Left colon (tissue), 2 donors: ENCODE measurements around the gene SPRR1B. TPM values are rescaled to one million over a fixed set of nuclear protein-coding genes. Genes with fewer than 3 reads are reported as not detected.
"Not testable (repeated sequence)": the region's sequence is repeated elsewhere in the genome, so short reads cannot be mapped to it uniquely, and the experiment has no call there.

Experiments
- ATAC-seq: fragments of 200-7000 bp; cut with Tn5 transposase; one replicate; pipeline ENCODE4 v1.9.1; 2020; ENCODE audit warnings: mild to moderate bottlenecking, moderate library complexity
- DNase-seq, 2 donors: peaks; one replicate each; pipeline ENCODE4 v3.0.0-alpha.2; 2020
- intact Hi-C, 2 donors: fragments of 100-400 bp; cut with DNase I in 1 of 2; cut with micrococcal nuclease in 1 of 2; formaldehyde crosslinking; loops; one replicate each; pipeline versions ENCODE4 v1.11.2 to v1.14.0; 2022; cut with DNase I, micrococcal nuclease
- long read RNA-seq: library from polyadenylated mRNA; unstranded; transcript quantifications from one replicate; pipeline ENCODE4 v2.0.0, GENCODE V29; 2021
- total RNA-seq, 2 donors: library from RNA; stranded (reverse); fragmentation: NEBNext Ultra II Directional; extraction: Animal tissue kit (Norgen Biotek cat#: 25700); gene quantifications; one replicate each; pipeline ENCODE4 v1.2.1, GENCODE V29; 2021
- donor health status: DM: no; HTN: no; CAD: no.
- donor health status: DM: yes; HTN: yes; CAD: no.

The SPRR1B gene, protein sequence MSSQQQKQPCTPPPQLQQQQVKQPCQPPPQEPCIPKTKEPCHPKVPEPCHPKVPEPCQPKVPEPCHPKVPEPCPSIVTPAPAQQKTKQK
- not detected for total RNA-seq
- long read RNA-seq: 0 reads

- intact Hi-C loops: no loop called here
- no peak for ATAC-seq
These were observed at the start of gene SPRR1B for GRCh38 chr1:153030895-153031294. TSS of gene SPRR1B (plus strand) at chr1:153031203. CDS start at chr1:153032346, 1,143 bp downstream.

DNA sequence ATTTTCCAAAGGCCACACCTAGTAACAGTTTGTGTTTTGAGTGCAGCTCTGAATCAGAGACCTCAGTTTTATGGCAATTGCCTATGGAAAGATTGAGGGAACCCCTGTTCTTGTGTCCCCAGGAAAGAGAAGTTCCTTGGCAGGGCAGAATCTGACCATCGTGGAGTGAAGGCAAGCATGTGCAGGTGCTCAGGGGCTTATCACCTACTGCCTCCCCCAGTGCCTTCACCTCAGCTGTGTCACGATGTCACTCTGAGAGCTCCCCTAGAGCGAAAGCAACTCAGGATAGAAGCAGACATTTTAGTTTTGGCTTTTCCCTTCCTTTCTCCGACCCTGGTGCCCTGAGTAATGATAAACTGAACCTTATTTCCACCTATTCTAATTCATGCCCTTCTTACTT lies 48.9 kb upstream of the SPRR1B start:
- no peak for ATAC-seq
- intact Hi-C loops: no loop called here

More at GRCh38 chr1:153030895-153031294, at the start of gene SPRR1B:
- DNase-seq: no peak

DNA sequence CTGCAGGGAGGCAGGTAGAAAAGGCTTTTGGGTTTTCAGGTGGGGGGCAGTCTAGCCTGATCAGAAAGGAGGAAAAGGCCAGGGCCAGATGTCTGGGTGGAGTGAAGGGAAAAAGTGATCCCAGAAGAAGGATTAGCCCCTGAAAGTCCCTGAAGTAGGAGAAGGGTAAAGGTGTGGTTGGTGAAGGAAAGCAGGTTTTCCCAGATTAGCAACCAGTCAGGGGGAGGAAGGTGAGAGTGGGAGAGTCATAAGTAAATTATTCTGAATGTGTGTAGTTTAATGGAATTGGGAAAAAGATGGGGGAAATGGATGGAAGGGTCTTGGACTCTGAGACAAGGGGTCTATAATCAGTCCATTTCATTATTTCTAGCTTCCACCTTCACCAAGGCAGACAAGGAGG lies 47.8 kb upstream of the SPRR1B start:
- ATAC-seq (no peak), DNase-seq (no peak)
- intact Hi-C loops: no loop called here

More for the DNA sequence above, 48.9 kb upstream of the SPRR1B start:
- no peak for DNase-seq

GRCh38 chr1:152983743-152984142 lies 47.3 kb upstream of the SPRR1B start, which contains the start of gene SPRR1A:
TSS of gene SPRR1A (plus strand) at chr1:152984081. CDS start at chr1:152985231, 1,150 bp downstream.
- ATAC-seq: no peak
- intact Hi-C loops: no loop called here
- no peak for DNase-seq

DNA sequence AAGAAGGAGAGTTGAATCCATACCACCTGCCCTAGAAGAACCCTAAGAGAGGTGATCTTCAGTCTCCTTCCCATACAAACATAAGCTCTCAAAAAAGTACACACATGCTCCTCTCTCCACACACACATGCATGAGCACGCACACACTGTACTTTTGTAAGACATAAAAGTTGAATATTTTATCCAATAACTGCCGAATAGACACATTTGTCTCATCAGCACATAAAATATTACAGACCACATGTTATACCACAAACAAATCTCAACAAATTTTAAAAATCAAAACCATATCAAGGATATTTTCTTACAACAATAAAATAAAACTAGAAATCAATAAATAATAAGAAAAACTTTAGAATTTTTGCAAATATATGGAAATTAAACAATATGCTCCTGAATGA lies 44.4 kb upstream of the SPRR1B start:
- intact Hi-C loops: no loop called here
- ATAC-seq: no peak
- DNase-seq: no peak

DNA sequence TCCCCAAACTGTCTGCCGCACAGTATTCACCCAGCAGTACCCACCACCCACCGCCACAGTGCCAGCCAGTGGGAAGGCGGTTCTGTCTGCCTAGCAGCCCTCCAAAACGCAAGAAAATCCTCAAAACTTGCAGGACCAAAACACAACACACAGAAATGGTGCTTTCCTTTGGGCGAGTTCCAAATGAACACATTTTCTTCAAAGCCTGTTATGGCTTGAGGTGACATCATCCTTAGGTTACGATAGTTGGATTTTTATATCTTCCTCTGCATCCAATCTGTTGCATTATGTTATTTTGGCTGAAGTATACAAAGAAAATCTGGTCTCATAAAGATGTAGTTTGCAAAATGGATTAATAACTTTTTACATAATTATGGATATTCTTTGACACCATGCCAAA lies 37.8 kb upstream of the SPRR1B start:
- DNase-seq: no peak
- no peak for ATAC-seq
- intact Hi-C loops: no loop called here

DNA sequence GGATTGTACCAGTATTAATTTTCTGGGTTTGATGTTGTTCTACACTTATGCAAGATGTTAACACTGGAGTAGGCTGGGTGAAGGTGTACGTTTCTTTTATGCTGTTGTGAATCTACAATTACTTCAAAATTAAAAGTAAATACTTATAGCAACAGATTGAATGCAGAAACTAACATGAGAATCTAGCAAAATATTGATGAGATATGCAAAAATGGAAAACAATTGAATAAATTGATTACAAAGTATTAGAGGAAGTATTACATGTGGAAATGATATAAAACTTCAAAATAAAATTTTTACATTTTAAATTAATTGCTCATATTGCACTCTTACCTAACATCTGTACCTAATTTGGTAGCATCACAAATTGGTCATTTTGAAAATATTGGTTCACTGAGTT lies 35.2 kb upstream of the SPRR1B start:
- DNase-seq: no peak
- no peak for ATAC-seq
- intact Hi-C loops: no loop called here

DNA sequence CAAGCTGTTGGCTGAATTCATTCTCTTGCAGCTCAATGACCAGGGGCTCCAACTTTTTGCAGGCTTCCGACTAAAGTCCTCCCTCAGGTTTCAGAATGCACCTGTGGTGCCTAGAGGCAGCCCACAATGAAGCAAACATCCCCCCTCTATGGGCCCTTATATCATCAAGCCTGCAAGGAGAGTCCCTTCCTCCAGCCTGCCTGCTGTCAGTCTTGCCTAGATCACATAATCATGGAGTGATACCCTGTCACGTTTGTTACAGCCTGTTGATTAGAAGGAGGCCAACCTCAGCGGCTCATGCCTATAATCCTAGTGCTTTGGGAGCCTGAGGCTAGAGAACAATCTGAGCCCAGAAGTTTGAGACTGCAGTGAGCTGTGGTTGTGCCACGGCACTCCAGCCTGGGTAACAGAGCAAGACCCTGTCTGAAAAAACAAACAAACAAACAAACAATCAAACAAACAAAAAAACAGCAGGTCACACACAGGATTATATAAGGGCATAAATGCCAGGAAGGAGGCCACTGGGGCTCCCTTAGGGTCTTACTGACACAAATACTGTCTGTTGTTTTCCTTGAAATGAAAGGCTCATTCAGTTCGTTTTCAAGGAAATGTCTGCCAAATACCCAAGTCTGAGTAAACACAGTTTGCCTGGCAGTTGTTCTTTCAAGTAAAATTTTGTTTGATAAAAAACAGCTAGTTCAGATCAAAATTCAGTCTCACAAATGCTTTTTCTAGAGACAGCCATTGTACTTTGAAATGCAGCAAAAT lies 34.2 kb upstream of the SPRR1B start:
- intact Hi-C loops: no loop called here
- no peak for DNase-seq

GRCh38 chr1:152997901-152998300 lies 33.1 kb upstream of the SPRR1B start:
- intact Hi-C loops: no loop called here
- no peak for DNase-seq
- no peak for ATAC-seq

More for the DNA sequence above, 34.2 kb upstream of the SPRR1B start:
- no peak for ATAC-seq

- ATAC-seq (no peak), DNase-seq (no peak)
- intact Hi-C loops: no loop called here
These were observed 32.5 kb upstream of the SPRR1B start for GRCh38 chr1:152998476-152998875.

- DNase-seq (no peak), ATAC-seq (no peak)
- intact Hi-C loops: no loop called here
These were observed 31.2 kb upstream of the SPRR1B start for GRCh38 chr1:152999818-153000217.

DNA sequence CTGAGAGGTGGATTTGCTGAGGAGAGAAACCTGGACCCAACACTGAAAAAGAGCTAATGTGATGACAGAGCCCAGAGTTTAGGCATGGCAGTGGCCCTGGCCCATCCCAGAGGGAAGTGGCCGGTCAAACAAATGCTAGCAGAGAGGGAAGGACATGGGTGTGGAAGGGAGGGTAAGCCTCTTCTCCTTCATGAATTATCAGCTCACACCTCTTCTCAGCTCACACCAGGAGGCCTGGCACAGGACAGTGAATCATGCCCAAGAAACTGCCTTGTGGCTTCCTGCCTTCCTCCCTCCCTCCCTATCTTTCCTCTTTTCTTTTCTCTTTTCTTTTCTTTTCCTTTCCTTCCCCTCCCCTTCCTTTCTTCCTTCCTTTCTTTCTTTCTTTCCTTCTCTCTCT lies 30.7 kb upstream of the SPRR1B start:
- DNase-seq: no peak
- intact Hi-C loops: no loop called here
- no peak for ATAC-seq

- no peak for ATAC-seq
- DNase-seq: no peak
- intact Hi-C loops: no loop called here
These were observed 29.6 kb upstream of the SPRR1B start, which contains the start of gene SPRR3 for GRCh38 chr1:153001382-153001781. TSS of gene SPRR3 (plus strand) at chr1:153001749. CDS start at chr1:153003021, 1,272 bp downstream.

GRCh38 chr1:153011235-153011758 lies 19.7 kb upstream of the SPRR1B start:
- DNase-seq, ATAC-seq, intact Hi-C loops: not testable (repeated sequence)

DNA sequence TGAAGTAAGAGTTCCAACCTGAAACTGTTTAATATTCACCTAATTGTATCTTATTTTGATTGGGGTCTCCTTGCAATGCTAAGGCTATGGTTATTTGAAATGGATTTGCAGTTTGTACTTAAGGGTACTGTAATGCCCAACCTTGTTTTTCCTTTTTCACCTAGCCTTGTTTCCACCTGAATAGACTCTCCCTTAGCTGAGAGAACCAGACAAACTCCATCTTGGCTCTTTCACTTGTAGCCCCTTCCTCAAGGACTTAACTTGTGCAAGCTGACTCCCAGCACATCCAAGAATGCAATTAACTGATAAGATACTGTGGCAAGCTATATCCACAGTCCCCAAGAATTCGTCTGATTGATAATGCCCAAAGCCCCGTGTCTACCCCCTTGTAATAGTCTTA lies 9.2 kb upstream of the SPRR1B start:
- DNase-seq, ATAC-seq, intact Hi-C loops: not testable (repeated sequence)

- ATAC-seq: not testable (repeated sequence)
These were observed 8.7 kb upstream of the SPRR1B start for GRCh38 chr1:153022340-153022739.

DNA sequence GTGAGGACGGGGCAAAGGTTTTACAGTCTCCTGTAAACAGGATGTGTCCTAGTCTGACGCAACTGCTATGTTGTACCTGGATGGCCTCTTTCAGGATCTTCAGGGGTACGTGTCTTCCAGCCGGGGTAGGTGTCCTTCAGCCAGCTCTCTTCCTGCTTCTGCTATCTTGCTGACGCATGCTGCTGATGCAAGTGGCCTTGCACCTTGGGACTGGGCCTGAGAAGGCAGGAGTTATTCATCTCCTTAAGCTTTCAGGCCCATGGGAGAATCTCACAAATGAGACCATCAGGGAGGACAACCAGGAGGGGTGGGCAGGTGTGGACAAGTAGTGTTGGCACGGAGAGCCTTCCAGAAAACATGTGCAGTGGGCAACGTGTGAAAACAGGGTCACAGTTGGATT lies 7.9 kb upstream of the SPRR1B start:
- DNase-seq (no peak), ATAC-seq (no peak)
- intact Hi-C loops: no loop called here

More at GRCh38 chr1:153022340-153022739, 8.7 kb upstream of the SPRR1B start:
- DNase-seq, intact Hi-C loops: not testable (repeated sequence)

- DNase-seq (no peak), ATAC-seq (no peak)
- intact Hi-C loops: no loop called here
These were observed 6.6 kb upstream of the SPRR1B start for GRCh38 chr1:153024413-153024812.

DNA sequence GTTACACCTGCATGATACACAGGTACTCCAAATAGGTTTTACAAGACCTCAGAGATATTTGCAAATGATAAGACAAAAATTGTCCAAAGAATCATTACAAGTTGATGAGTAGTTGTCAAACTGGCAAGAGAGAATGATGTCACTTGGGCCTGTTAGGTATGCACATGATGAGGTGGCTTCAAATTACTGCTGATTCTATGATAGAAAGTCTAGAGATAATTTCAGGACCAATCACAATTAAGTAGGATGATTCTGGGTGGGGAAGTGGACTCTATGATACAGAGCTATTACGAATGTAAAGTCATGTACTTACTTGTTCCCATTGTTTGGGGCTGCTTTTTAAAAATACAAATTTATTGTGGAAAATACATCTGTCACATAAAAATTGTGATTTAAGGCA lies 5.2 kb upstream of the SPRR1B start:
- intact Hi-C loops: no loop called here
- ATAC-seq (no peak), DNase-seq (no peak)

DNA sequence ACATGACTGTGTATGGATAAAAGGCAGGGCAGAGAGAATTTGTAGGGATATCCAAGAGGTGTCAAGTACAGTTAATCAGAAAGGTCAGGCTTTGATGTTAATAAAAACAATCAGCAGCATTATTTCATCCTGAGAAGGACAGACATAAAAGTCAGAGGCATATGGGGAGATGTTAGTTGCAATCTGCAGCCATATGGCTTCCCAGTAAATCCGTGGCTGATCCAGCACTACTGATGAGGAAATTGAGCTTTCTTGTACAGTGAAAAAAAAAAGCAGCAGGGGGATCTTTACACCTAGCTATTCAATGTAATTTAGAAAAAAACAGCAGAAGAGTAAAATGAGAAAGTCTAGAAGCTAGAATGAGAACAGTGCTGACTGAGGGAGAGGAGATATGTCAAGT lies 2.2 kb upstream of the SPRR1B start:
- no peak for ATAC-seq
- no peak for DNase-seq
- intact Hi-C loops: no loop called here
